ENCODE results near the gene LYSET. TPM values are rescaled to one million over a fixed set of nuclear protein-coding genes. Genes with fewer than 3 reads are reported as not detected.

Gene LYSET
- polyA plus RNA-seq, 1 of the 3 experiments (the other 2 are of a cell fraction) = 17.7 TPM

DNA sequence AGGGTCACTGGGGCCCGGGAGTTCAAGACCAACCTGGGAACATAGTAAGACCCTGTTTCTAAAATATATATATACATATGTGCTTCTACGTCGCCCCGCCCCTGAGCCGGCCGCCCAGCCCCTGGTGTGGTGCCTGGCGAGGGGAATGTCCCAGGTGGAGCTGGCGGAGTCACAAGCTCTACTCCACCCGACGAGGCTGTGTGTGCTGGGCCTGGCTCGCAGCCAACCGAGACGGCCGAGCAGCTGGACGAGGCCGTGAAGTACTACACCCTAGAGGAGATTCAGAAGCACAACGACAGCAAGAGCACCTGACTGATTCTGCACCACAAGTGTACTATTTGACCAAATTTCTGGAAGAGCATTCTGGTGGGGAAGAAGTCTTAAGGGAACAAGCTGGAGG lies 47.3 kb upstream of the LYSET start:
- H2AFZ ChIP-seq (ENCODE audit: low read depth) = no peak overlapping the region
- no peaks in the 10 kb centered on the region for H3K27me3 ChIP-seq (ENCODE audit: insufficient read depth)
- no peaks in the 10 kb centered on the region; a peak in 1 of 4 replicates for H3K4me1 ChIP-seq (ENCODE audit: control insufficient read depth in 1 of 2, insufficient read depth in 2 of 2, low read depth in 1 of 2, low read length in 1 of 2)
- no peak overlapping the region for H3K27ac ChIP-seq (ENCODE audit: low read depth in 2 of 2, low read length in 1 of 2)
- ChIA-PET CTCF (interaction anchor here (1.1 to 13.3 kb wide), 8 partner anchors 20 to 257 kb away, joined by 3 to 236 read pairs (median 10); partner anchors contain the start of genes ITPK1 and MOAP1), POLR2A (interaction anchor here (1.0 to 1.9 kb wide), 2 partner anchors 23 to 200 kb away, joined by 3 to 5 read pairs; no protein-coding TSS in a partner anchor)
- H4K20me1 ChIP-seq (ENCODE audit: insufficient read depth) = no peaks in the 10 kb centered on the region
- no peaks in the 10 kb centered on the region for H3K9me2 ChIP-seq
- H3K4me2 ChIP-seq = no peak overlapping the region
- no peaks in the 10 kb centered on the region for H3K9me3 ChIP-seq
- H3K4me3 ChIP-seq (ENCODE audit: low read depth in 2 of 2, low read length in 1 of 2) = no peak overlapping the region
- H3K9ac ChIP-seq = no peak overlapping the region
- 68% methylated on average over 16 of the region's 17 CpGs for WGBS (ENCODE audit: low lambda C conversion rate)
- no peaks in the 10 kb centered on the region for H3K79me2 ChIP-seq (ENCODE audit: insufficient read depth)
- H3K36me3 ChIP-seq (replicated peaks in 1 of 2; ENCODE audit: control insufficient read depth in 1 of 2, insufficient read depth in 2 of 2, low read length in 1 of 2) = no peaks in the 10 kb centered on the region
- no peaks in the 10 kb centered on the region for H3F3A ChIP-seq (replicated peaks; ENCODE audit: insufficient read depth)
- TF ChIP-seq CTCF (IDR thresholded peaks at IDR 0.05) (no peak), FOSL2 (IDR thresholded peaks at IDR 0.05; ENCODE audit: borderline replicate concordance, low read depth) (no peak), MXI1 (IDR thresholded peaks at IDR 0.05; ENCODE audit: low read depth, low read length) (no peak), JUND (IDR thresholded peaks at IDR 0.05) (no peak), SIN3A (IDR thresholded peaks at IDR 0.05; ENCODE audit: borderline replicate concordance, low read depth, low read length) (no peak), CHD2 (IDR thresholded peaks at IDR 0.05; ENCODE audit: low read length, partially characterized antibody) (no peak), RXRA (IDR thresholded peaks at IDR 0.05; ENCODE audit: borderline replicate concordance, low read depth) (no peak), GABPA (IDR thresholded peaks at IDR 0.05; ENCODE audit: low read depth) (no peak), SMC3 (IDR thresholded peaks at IDR 0.05; ENCODE audit: low read depth, low read length) (no peak), YY1 (IDR thresholded peaks at IDR 0.05; ENCODE audit: low read depth) (no peak), USF2 (IDR thresholded peaks at IDR 0.05; ENCODE audit: borderline replicate concordance, low read depth, low read length) (no peak), TEAD4 (IDR thresholded peaks at IDR 0.05; ENCODE audit: borderline replicate concordance, insufficient read depth) (no peak), USF1 (IDR thresholded peaks at IDR 0.05; ENCODE audit: borderline replicate concordance, low read depth) (no peak), POLR2AphosphoS5 (IDR thresholded peaks at IDR 0.05; ENCODE audit: low read depth, low read length) (no peak), RFX5 (IDR thresholded peaks at IDR 0.05; ENCODE audit: low read length) (no peak)
- TF ChIP-seq, protein P1, sequence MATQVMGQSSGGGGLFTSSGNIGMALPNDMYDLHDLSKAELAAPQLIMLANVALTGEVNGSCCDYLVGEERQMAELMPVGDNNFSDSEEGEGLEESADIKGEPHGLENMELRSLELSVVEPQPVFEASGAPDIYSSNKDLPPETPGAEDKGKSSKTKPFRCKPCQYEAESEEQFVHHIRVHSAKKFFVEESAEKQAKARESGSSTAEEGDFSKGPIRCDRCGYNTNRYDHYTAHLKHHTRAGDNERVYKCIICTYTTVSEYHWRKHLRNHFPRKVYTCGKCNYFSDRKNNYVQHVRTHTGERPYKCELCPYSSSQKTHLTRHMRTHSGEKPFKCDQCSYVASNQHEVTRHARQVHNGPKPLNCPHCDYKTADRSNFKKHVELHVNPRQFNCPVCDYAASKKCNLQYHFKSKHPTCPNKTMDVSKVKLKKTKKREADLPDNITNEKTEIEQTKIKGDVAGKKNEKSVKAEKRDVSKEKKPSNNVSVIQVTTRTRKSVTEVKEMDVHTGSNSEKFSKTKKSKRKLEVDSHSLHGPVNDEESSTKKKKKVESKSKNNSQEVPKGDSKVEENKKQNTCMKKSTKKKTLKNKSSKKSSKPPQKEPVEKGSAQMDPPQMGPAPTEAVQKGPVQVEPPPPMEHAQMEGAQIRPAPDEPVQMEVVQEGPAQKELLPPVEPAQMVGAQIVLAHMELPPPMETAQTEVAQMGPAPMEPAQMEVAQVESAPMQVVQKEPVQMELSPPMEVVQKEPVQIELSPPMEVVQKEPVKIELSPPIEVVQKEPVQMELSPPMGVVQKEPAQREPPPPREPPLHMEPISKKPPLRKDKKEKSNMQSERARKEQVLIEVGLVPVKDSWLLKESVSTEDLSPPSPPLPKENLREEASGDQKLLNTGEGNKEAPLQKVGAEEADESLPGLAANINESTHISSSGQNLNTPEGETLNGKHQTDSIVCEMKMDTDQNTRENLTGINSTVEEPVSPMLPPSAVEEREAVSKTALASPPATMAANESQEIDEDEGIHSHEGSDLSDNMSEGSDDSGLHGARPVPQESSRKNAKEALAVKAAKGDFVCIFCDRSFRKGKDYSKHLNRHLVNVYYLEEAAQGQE (IDR thresholded peaks at IDR 0.05; ENCODE audit: low read depth, low read length) = no peak
- TF ChIP-seq, protein P2, sequence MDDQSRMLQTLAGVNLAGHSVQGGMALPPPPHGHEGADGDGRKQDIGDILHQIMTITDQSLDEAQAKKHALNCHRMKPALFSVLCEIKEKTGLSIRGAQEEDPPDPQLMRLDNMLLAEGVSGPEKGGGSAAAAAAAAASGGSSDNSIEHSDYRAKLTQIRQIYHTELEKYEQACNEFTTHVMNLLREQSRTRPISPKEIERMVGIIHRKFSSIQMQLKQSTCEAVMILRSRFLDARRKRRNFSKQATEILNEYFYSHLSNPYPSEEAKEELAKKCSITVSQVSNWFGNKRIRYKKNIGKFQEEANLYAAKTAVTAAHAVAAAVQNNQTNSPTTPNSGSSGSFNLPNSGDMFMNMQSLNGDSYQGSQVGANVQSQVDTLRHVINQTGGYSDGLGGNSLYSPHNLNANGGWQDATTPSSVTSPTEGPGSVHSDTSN (IDR thresholded peaks at IDR 0.05) = no peak
- TF ChIP-seq, protein P3, sequence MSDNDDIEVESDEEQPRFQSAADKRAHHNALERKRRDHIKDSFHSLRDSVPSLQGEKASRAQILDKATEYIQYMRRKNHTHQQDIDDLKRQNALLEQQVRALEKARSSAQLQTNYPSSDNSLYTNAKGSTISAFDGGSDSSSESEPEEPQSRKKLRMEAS (IDR thresholded peaks at IDR 0.05; ENCODE audit: low read depth) = no peak
- DNase-seq = peak; percentile 46
